Measurements from ENCODE around the gene GEMIN7.
"Not testable (repeated sequence)": the region's sequence is repeated elsewhere in the genome, so short reads cannot be mapped to it uniquely, and the experiment has no call there.

GEMIN7 gene

GRCh38 chr19:45112111-45112827, 33.2 kb downstream of the GEMIN7 start:
- no peaks in the 10 kb centered on the region for H3K9me3 ChIP-seq (ENCODE audit: low read length)
- H3K4me3 ChIP-seq (ENCODE audit: low read length), result no peak overlapping the region
- H3K27me3 ChIP-seq (ENCODE audit: insufficient read depth, low read length), result no peaks in the 10 kb centered on the region
- H3K36me3 ChIP-seq (ENCODE audit: insufficient read depth, low read length), result peaks cover 4% of the 10 kb centered on the region
- H3K4me1 ChIP-seq (ENCODE audit: insufficient read depth, low read length), result peaks cover 1% of the 10 kb centered on the region
- H2AFZ ChIP-seq (ENCODE audit: low read depth, low read length), result no peak overlapping the region

- H3K36me3 ChIP-seq (ENCODE audit: insufficient read depth, low read length), result peaks cover 4% of the 10 kb centered on the region
- H3K9me3 ChIP-seq (ENCODE audit: low read length), result no peaks in the 10 kb centered on the region
- H2AFZ ChIP-seq (ENCODE audit: low read depth, low read length), result no peak overlapping the region
- H3K4me3 ChIP-seq (ENCODE audit: low read length), result no peak overlapping the region
- H3K4me1 ChIP-seq (ENCODE audit: insufficient read depth, low read length), result peaks cover 14% of the 10 kb centered on the region
- no peaks in the 10 kb centered on the region for H3K27me3 ChIP-seq (ENCODE audit: insufficient read depth, low read length)
Measured at GRCh38 chr19:45113628-45114027, 34.6 kb downstream of the GEMIN7 start.

GRCh38 chr19:45114116-45114515, 35.1 kb downstream of the GEMIN7 start:
- H3K4me1 ChIP-seq (ENCODE audit: insufficient read depth, low read length), result peaks cover 14% of the 10 kb centered on the region
- H3K36me3 ChIP-seq (ENCODE audit: insufficient read depth, low read length), result peaks cover 4% of the 10 kb centered on the region
- H3K9me3 ChIP-seq (ENCODE audit: low read length), result no peaks in the 10 kb centered on the region
- no peak overlapping the region for H2AFZ ChIP-seq (ENCODE audit: low read depth, low read length)
- H3K27me3 ChIP-seq (ENCODE audit: insufficient read depth, low read length), result no peaks in the 10 kb centered on the region
- H3K4me3 ChIP-seq (ENCODE audit: low read length), result no peak overlapping the region

GRCh38 chr19:45115809-45116615, 37.0 kb downstream of the GEMIN7 start:
- Histone ChIP-seq H3K4me3 (ENCODE audit: low read length) (no peak overlapping the region), H3K9me3 (ENCODE audit: low read length) (no peaks in the 10 kb centered on the region), H3K27me3 (ENCODE audit: insufficient read depth, low read length) (no peaks in the 10 kb centered on the region), H3K4me1 (ENCODE audit: insufficient read depth, low read length) (peaks cover 14% of the 10 kb centered on the region), H3K36me3 (ENCODE audit: insufficient read depth, low read length) (no peaks in the 10 kb centered on the region), H2AFZ (ENCODE audit: low read depth, low read length) (no peak overlapping the region)

- no peak overlapping the region for H2AFZ ChIP-seq (ENCODE audit: low read depth, low read length)
- H3K9me3 ChIP-seq (ENCODE audit: low read length), result no peaks in the 10 kb centered on the region
- no peaks in the 10 kb centered on the region for H3K36me3 ChIP-seq (ENCODE audit: insufficient read depth, low read length)
- H3K4me1 ChIP-seq (ENCODE audit: insufficient read depth, low read length), result peaks cover 14% of the 10 kb centered on the region
- no peaks in the 10 kb centered on the region for H3K27me3 ChIP-seq (ENCODE audit: insufficient read depth, low read length)
- H3K4me3 ChIP-seq (ENCODE audit: low read length), result no peak overlapping the region
Measured at GRCh38 chr19:45117167-45117594, 38.1 kb downstream of the GEMIN7 start.

GRCh38 chr19:45117671-45118070, 38.6 kb downstream of the GEMIN7 start:
- Histone ChIP-seq H3K4me1 (ENCODE audit: insufficient read depth, low read length) (peaks cover 14% of the 10 kb centered on the region), H3K4me3 (ENCODE audit: low read length) (no peak overlapping the region), H3K36me3 (ENCODE audit: insufficient read depth, low read length) (no peaks in the 10 kb centered on the region), H2AFZ (ENCODE audit: low read depth, low read length) (no peak overlapping the region), H3K9me3 (ENCODE audit: low read length) (no peaks in the 10 kb centered on the region), H3K27me3 (ENCODE audit: insufficient read depth, low read length) (no peaks in the 10 kb centered on the region)

GRCh38 chr19:45118106-45118505, 39.0 kb downstream of the GEMIN7 start:
- Histone ChIP-seq H3K36me3 (ENCODE audit: insufficient read depth, low read length) (no peaks in the 10 kb centered on the region), H3K4me3 (ENCODE audit: low read length) (no peak overlapping the region), H2AFZ (ENCODE audit: low read depth, low read length) (no peak overlapping the region), H3K9me3 (ENCODE audit: low read length) (no peaks in the 10 kb centered on the region), H3K4me1 (ENCODE audit: insufficient read depth, low read length) (peaks cover 14% of the 10 kb centered on the region), H3K27me3 (ENCODE audit: insufficient read depth, low read length) (no peaks in the 10 kb centered on the region)

- H3K9me3 ChIP-seq (ENCODE audit: low read length); H2AFZ ChIP-seq (ENCODE audit: low read depth, low read length); H3K4me3 ChIP-seq (ENCODE audit: low read length); H3K27me3 ChIP-seq (ENCODE audit: insufficient read depth, low read length); H3K36me3 ChIP-seq (ENCODE audit: insufficient read depth, low read length): not testable (repeated sequence)
- H3K4me1 ChIP-seq (ENCODE audit: insufficient read depth, low read length), result peaks cover 14% of the 10 kb centered on the region
Measured at GRCh38 chr19:45118591-45119355, 39.7 kb downstream of the GEMIN7 start.

- Histone ChIP-seq H3K9me3 (ENCODE audit: low read length) (no peaks in the 10 kb centered on the region), H3K4me3 (ENCODE audit: low read length) (no peak overlapping the region), H2AFZ (ENCODE audit: low read depth, low read length) (no peak overlapping the region), H3K4me1 (ENCODE audit: insufficient read depth, low read length) (peaks cover 14% of the 10 kb centered on the region), H3K27me3 (ENCODE audit: insufficient read depth, low read length) (no peaks in the 10 kb centered on the region), H3K36me3 (ENCODE audit: insufficient read depth, low read length) (no peaks in the 10 kb centered on the region)
Measured at GRCh38 chr19:45119582-45119981, 40.5 kb downstream of the GEMIN7 start.

- Histone ChIP-seq H3K4me1 (ENCODE audit: insufficient read depth, low read length) (peaks cover 14% of the 10 kb centered on the region), H3K36me3 (ENCODE audit: insufficient read depth, low read length) (no peaks in the 10 kb centered on the region), H3K4me3 (ENCODE audit: low read length) (no peak overlapping the region), H3K9me3 (ENCODE audit: low read length) (no peaks in the 10 kb centered on the region), H3K27me3 (ENCODE audit: insufficient read depth, low read length) (no peaks in the 10 kb centered on the region), H2AFZ (ENCODE audit: low read depth, low read length) (no peak overlapping the region)
Measured at GRCh38 chr19:45121827-45122345, 42.8 kb downstream of the GEMIN7 start.

GRCh38 chr19:45122832-45123231, 43.8 kb downstream of the GEMIN7 start:
- Histone ChIP-seq H3K4me3 (ENCODE audit: low read length) (no peak overlapping the region), H2AFZ (ENCODE audit: low read depth, low read length) (no peak overlapping the region), H3K4me1 (ENCODE audit: insufficient read depth, low read length) (peaks cover 7% of the 10 kb centered on the region), H3K36me3 (ENCODE audit: insufficient read depth, low read length) (no peaks in the 10 kb centered on the region), H3K27me3 (ENCODE audit: insufficient read depth, low read length) (no peaks in the 10 kb centered on the region), H3K9me3 (ENCODE audit: low read length) (no peaks in the 10 kb centered on the region)

GRCh38 chr19:45123440-45123850, 44.4 kb downstream of the GEMIN7 start:
- Histone ChIP-seq H2AFZ (ENCODE audit: low read depth, low read length) (no peak overlapping the region), H3K4me1 (ENCODE audit: insufficient read depth, low read length) (peaks cover under 1% of the 10 kb centered on the region), H3K27me3 (ENCODE audit: insufficient read depth, low read length) (no peaks in the 10 kb centered on the region), H3K9me3 (ENCODE audit: low read length) (no peaks in the 10 kb centered on the region), H3K36me3 (ENCODE audit: insufficient read depth, low read length) (no peaks in the 10 kb centered on the region), H3K4me3 (ENCODE audit: low read length) (no peak overlapping the region)

- no peaks in the 10 kb centered on the region for H3K36me3 ChIP-seq (ENCODE audit: insufficient read depth, low read length)
Measured at GRCh38 chr19:45124021-45124420, 45.0 kb downstream of the GEMIN7 start.

More at GRCh38 chr19:45124021-45124420, 45.0 kb downstream of the GEMIN7 start:
- Histone ChIP-seq H3K9me3 (ENCODE audit: low read length) (no peaks in the 10 kb centered on the region), H3K27me3 (ENCODE audit: insufficient read depth, low read length) (no peaks in the 10 kb centered on the region), H3K4me1 (ENCODE audit: insufficient read depth, low read length) (no peaks in the 10 kb centered on the region), H2AFZ (ENCODE audit: low read depth, low read length) (no peak overlapping the region), H3K4me3 (ENCODE audit: low read length) (no peak overlapping the region)

Measured in neuron (in vitro differentiated cells).